Lung (tissue), 12 donors: ENCODE measurements around the gene PTBP2. TPM values are rescaled to one million over a fixed set of nuclear protein-coding genes. Genes with fewer than 3 reads are reported as not detected.

Experiments used
- ATAC-seq: fragments of 200-7000 bp; cut with Tn5 transposase; one replicate; pipeline ENCODE4 v1.9.1; 2020; ENCODE audit warnings: moderate number of reproducible peaks; ENCODE audit not compliant: insufficient read depth, low FRiP score
- DNase-seq, 3 donors: peaks; one replicate each; pipeline ENCODE4 v3.0.0-alpha.2; 2013 to 2017
- H3K27ac ChIP-seq, 2 donors: one replicate each; pipeline ENCODE4 v1.5.1; 2013; ENCODE audit warnings: mild to moderate bottlenecking in 2 of 2, moderate library complexity in 2 of 2, control low read depth in 1 of 2, inconsistent platforms in 1 of 2, low read depth in 1 of 2, low read length in 1 of 2
- H3K27me3 ChIP-seq, 3 donors: one replicate each; pipeline ENCODE4 v1.5.1; 2013; ENCODE audit warnings: low read length in 2 of 3; ENCODE audit not compliant: control insufficient read depth in 3 of 3, insufficient read depth in 3 of 3
- H3K36me3 ChIP-seq, 4 donors: one replicate each; pipeline ENCODE4 v1.5.1; 2013; ENCODE audit warnings: low read length in 4 of 4, mild to moderate bottlenecking in 1 of 4, moderate library complexity in 1 of 4; ENCODE audit not compliant: control insufficient read depth in 4 of 4, insufficient read depth in 4 of 4
- H3K4me1 ChIP-seq, 5 donors: one replicate each; pipeline ENCODE4 v1.5.1; 2013; ENCODE audit warnings: low read length in 5 of 5, mild to moderate bottlenecking in 2 of 5, moderate library complexity in 1 of 5; ENCODE audit not compliant: control insufficient read depth in 5 of 5, insufficient read depth in 5 of 5
- H3K4me3 ChIP-seq: one replicate; pipeline ENCODE4 v1.5.1; 2013; ENCODE audit warnings: mild to moderate bottlenecking, control low read depth, moderate library complexity
- H3K9ac ChIP-seq, 2 donors: one replicate each; pipeline ENCODE4 v1.5.1; 2013; ENCODE audit warnings: low read length in 2 of 2, control low read depth in 1 of 2; ENCODE audit not compliant: insufficient read depth in 1 of 2
- H3K9me3 ChIP-seq, 4 donors: one replicate each; pipeline ENCODE4 v1.5.1; 2013; ENCODE audit warnings: low read length in 3 of 4, mild to moderate bottlenecking in 1 of 4, moderate library complexity in 1 of 4; ENCODE audit not compliant: control insufficient read depth in 4 of 4, insufficient read depth in 3 of 4
- CTCF ChIP-seq: IDR thresholded peaks from 2 replicates; pipeline ENCODE4 v1.5.1; 2012; ENCODE audit warnings: mild to moderate bottlenecking; ENCODE audit errors: control extremely low read depth, extremely low read depth
- WGBS, 2 donors: extraction: QIAGEN DNeasy Blood & Tissue Kit; methylation state at CpG; one replicate each; pipeline ENCODE4 v1.1.7; 2013; 5-methylcytosine and 5-hydroxymethylcytosine counted together
- polyA plus RNA-seq, 2 donors: library from polyadenylated mRNA; stranded (reverse); fragments of 200-250 nt; gene quantifications; one replicate each; pipeline ENCODE4 v1.2.1, GENCODE V29; 2013
- total RNA-seq, 2 donors: library from RNA; depleted of rRNA in 1 of 2; stranded (reverse); fragments of >200 nt in 1 of 2; gene quantifications; one replicate each; pipeline ENCODE4 v1.2.1, GENCODE V29; 2014 to 2021
- donor health status: control.
- donor health status: control.
- donor health status: Bipolar disorder and iron deficiency.
- donor health status: healthy.
- donor health status: DM: yes; HTN: yes; CAD: no.

The PTBP2 gene
- total and polyA plus RNA-seq, 4 donors, result 5.7 to 79.7 (median 14.6) TPM

DNA sequence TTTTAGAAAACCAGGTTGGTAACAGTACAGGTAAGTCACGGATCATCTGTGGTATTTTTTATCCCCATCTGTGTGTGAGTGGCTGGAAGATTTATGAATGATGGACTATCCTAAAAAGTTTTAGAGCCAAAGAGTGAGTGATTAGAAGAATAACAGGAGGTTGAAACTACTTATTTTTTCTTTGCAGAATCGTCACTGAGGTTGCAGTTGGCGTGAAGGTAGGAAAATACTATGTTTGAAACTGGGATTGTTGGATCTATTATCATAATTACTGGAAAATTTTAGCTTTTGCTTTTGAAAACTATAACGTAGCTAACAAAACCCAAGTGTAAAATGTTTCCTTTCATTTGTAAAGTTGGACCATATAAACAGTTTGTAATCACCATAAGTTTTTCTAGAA is 1.8 kb downstream of the PTBP2 start:
- TF ChIP-seq CTCF, result no peak
- Histone ChIP-seq H3K36me3 (peaks cover 0 to 6% (median 3%) of the 10 kb centered on the region in 4 donors), H3K4me1 (peaks cover 0 to 18% (median 4%) of the 10 kb centered on the region in 5 donors), H3K9ac (peak overlapping the region in 1 of 2 donors; percentile 95), H3K27me3 (no peaks in the 10 kb centered on the region), H3K9me3 (no peaks in the 10 kb centered on the region), H3K4me3 (no peak overlapping the region), H3K27ac (peak overlapping the region in 1 of 2 donors; percentile 12)
- DNase-seq, result peak in 1 of 3 donors; percentile 29
- 19 to 49% methylated on average over 4 of the region's 4 CpGs for whole genome bisulfite sequencing, 2 donors
- no peak for ATAC-seq

DNA sequence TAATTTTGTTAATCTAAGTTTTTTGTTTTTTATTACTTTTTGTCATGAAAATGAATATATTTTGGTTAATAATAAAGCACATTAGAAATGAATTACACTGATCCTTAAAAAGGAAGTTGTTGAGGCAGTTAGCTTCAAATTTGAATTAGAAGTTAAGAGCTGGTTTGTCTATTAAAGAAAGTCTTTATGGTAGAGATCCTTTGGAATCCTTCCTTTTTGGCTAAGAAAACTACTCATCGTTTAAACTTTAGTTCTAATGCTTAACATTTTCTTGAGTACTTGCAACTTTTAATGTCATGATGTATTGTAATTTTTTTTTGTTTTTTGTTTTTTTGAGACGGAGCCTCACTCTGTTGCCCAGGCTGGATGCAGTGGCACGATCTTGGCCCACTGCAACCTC is 2.4 kb downstream of the PTBP2 start:
- 66 to 82% methylated on average over 3 of the region's 3 CpGs for WGBS, 2 donors
- no peaks in the 10 kb centered on the region for H3K9me3 ChIP-seq
- no peak overlapping the region for H3K27ac ChIP-seq
- peaks cover 0 to 18% (median 4%) of the 10 kb centered on the region in 5 donors for H3K4me1 ChIP-seq
- no peaks in the 10 kb centered on the region for H3K27me3 ChIP-seq
- H3K4me3 ChIP-seq, result no peak overlapping the region
- H3K36me3 ChIP-seq, result peaks cover 0 to 8% (median 3%) of the 10 kb centered on the region in 4 donors
- DNase-seq (no peak), ATAC-seq (no peak)
- peak overlapping the region in 1 of 2 donors; percentile 95 for H3K9ac ChIP-seq
- TF ChIP-seq CTCF, result no peak

DNA sequence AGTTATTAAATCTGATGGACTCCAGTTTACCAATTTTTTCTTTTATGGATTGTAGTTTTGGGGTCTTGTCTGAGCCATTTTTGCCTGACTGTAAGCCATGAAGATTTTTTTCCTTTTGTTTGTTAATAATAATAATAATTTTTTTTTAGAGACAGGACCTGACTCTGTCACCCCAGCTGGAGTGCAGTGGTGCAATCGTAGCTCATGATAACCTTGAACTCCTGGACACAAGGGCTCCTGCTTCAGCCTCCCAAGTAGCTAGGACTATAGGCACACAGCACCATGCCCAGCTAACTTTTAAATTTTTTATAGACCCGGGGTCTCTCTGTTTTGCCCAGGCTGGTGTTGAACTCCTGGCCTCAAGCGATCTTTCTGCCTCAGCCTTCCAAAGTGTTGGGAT is 6.3 kb downstream of the PTBP2 start:
- no peak for ATAC-seq
- Histone ChIP-seq H3K4me3 (no peak overlapping the region), H3K27ac (peak overlapping the region in 1 of 2 donors; percentile 21), H3K4me1 (peaks cover 0 to 16% (median 4%) of the 10 kb centered on the region in 5 donors), H3K9ac (no peak overlapping the region), H3K9me3 (no peaks in the 10 kb centered on the region), H3K36me3 (peaks cover 0 to 14% (median 3%) of the 10 kb centered on the region in 4 donors), H3K27me3 (no peaks in the 10 kb centered on the region)
- 91 to 94% methylated on average over 3 of the region's 3 CpGs for WGBS, 2 donors
- no peak for DNase-seq
- no peak for TF ChIP-seq CTCF
